Heart right ventricle (tissue), 16 donors: ENCODE results near the gene GRB14. TPM values are rescaled to one million over a fixed set of nuclear protein-coding genes. Genes with fewer than 3 reads are reported as not detected.

Experiments
- ATAC-seq, 8 donors: fragments of 200-7000 bp; cut with Tn5 transposase; one replicate each; pipeline ENCODE4 v1.9.1; 2020; ENCODE audit warnings: mild to moderate bottlenecking in 8 of 8, moderate library complexity in 8 of 8, moderate number of reproducible peaks in 1 of 8
- DNase-seq, 2 donors: peaks; one replicate each; pipeline ENCODE4 v3.0.0-alpha.2; 2020
- H3K27ac ChIP-seq, 10 donors: fragments of 200-600 bp; sonication (generic) in 2 of 10; one replicate each; pipeline versions ENCODE4 v1.5.0 to v1.8.0; 2020 to 2022; ENCODE audit warnings: mild to moderate bottlenecking in 3 of 10
- H3K27me3 ChIP-seq, 7 donors: fragments of 200-600 bp; one replicate each; pipeline ENCODE4 v1.8.0; 2021 to 2022; ENCODE audit warnings: mild to moderate bottlenecking in 2 of 7
- H3K36me3 ChIP-seq, 9 donors: fragments of 200-600 bp; sonication (generic) in 1 of 9; one replicate each; pipeline versions ENCODE4 v1.5.0 to v1.8.0; 2020 to 2022; ENCODE audit warnings: mild to moderate bottlenecking in 2 of 9
- H3K4me1 ChIP-seq, 9 donors: fragments of 200-600 bp; sonication (generic) in 1 of 9; one replicate each; pipeline versions ENCODE4 v1.5.0 to v1.8.0; 2020 to 2022; ENCODE audit warnings: mild to moderate bottlenecking in 4 of 9
- H3K4me3 ChIP-seq, 10 donors: fragments of 200-600 bp; sonication (generic) in 2 of 10; one replicate each; pipeline versions ENCODE4 v1.5.0 to v1.8.0; 2020 to 2022; ENCODE audit warnings: mild to moderate bottlenecking in 7 of 10, moderate library complexity in 2 of 10
- H3K9me3 ChIP-seq, 11 donors: fragments of 200-600 bp in 10 of 11; sonication (generic) in 2 of 11; one replicate each; pipeline versions ENCODE4 v1.5.0 to v1.8.0; 2013 to 2022; ENCODE audit warnings: mild to moderate bottlenecking in 2 of 11, control low read depth in 1 of 11, moderate library complexity in 1 of 11
- CTCF ChIP-seq, 9 donors: fragments of 200-600 bp; sonication (generic) in 2 of 9; IDR thresholded peaks; one replicate each; pipeline versions ENCODE4 v1.5.0 to v1.8.0; 2021 to 2022; ENCODE audit warnings: antibody characterized with exemption in 9 of 9, mild to moderate bottlenecking in 5 of 9, moderate library complexity in 1 of 9
- WGBS, 2 donors: extraction: QIAGEN DNeasy Blood & Tissue Kit; methylation state at CpG; one replicate each; pipeline ENCODE4 v1.1.7; 2013; ENCODE audit warnings: inconsistent platforms in 1 of 2; 5-methylcytosine and 5-hydroxymethylcytosine counted together
- intact Hi-C, 10 donors: fragments of 100-400 bp; cut with DNase I; formaldehyde crosslinking; loops; one replicate each; pipeline versions ENCODE4 v1.11.1 to v1.14.2; 2022
- polyA plus RNA-seq, 2 donors: library from polyadenylated mRNA; stranded (reverse); fragments of 200-250 nt; gene quantifications; one replicate each; pipeline ENCODE4 v1.2.3, GENCODE V29; 2013
- total RNA-seq, 10 donors: library from RNA; stranded (reverse); fragmentation: NEBNext Ultra II Directional in 3 of 10; extraction: Animal tissue kit (Norgen Biotek cat#: 25700) in 3 of 10; gene quantifications; one replicate each; pipeline versions ENCODE4 v1.2.1 to v1.2.4, GENCODE V29; 2021 to 2023
- donor health status: Arrhythmogenic right ventricular cardiomyopathy.
- donor health status: ischemic (EF 13 %, LVEDD 7.1; RV severe dilation, severe dysfunction).
- donor health status: healthy with polysubstance abuse.
- donor health status: DM: no; HTN: yes; CAD: no.
- donor health status: DM: no; HTN: no; CAD: no.
- donor health status: ischemic (EF 25% LVEDD 6.9; RV normal size, moderate dysfunction).
- donor health status: ischemic (EF 25% LVEDD 5.7; RV mildly dilated, moderate dysfunction).
- donor health status: healthy.
- donor health status: DM: yes; HTN: yes; CAD: no.
- donor health status: Ischemic cardiomyopathy.
- donor health status: ischemic (EF 35%, LVEDD 5.7; RV mildly dilated, moderate dysfunction).
- donor health status: nonischemic (EF 11% LVEDD 7.7; RV severe dilation, severe dysfunction).
- donor health status: DM: yes; HTN: yes; CAD: no.
- donor health status: PGD.
- donor health status: ischemic (EF 29% LVEDD 5.4; RV normal size, mild dysfunction).
- donor health status: nonischemic (EF 23%, LVEDD 6.1; RV moderate dilation, normal function).

Gene GRB14
- total and polyA plus RNA-seq, 12 donors, result 3.8 to 112 (median 9.2) TPM

- no peak for DNase-seq
- TF ChIP-seq CTCF (IDR thresholded peaks at IDR 0.05), result no peak
- Histone ChIP-seq H3K36me3 (no peaks in the 10 kb centered on the region), H3K4me1 (peaks cover 0 to 18% (median 10%) of the 10 kb centered on the region in 9 donors), H3K9me3 (no peaks in the 10 kb centered on the region), H3K27ac (peak overlapping the region in 1 of 10 donors; percentile 13), H3K4me3 (no peak overlapping the region), H3K27me3 (no peaks in the 10 kb centered on the region)
- WGBS, 2 donors, result 81 to 82% methylated on average over 4 of the region's 4 CpGs
- ATAC-seq, result no peak
- intact Hi-C loops, result loop anchor here in 7 of 10 donors (2.0 to 10.0 kb wide), 8 partner anchors 36 to 156 kb away; no protein-coding TSS in a partner anchor
Measured at GRCh38 chr2:164561416-164561815, 59.9 kb downstream of the GRB14 start.

- Histone ChIP-seq H3K9me3 (no peaks in the 10 kb centered on the region), H3K36me3 (no peaks in the 10 kb centered on the region), H3K4me3 (peak overlapping the region in 5 of 10 donors; percentile 25 to 38 (median 31)), H3K27me3 (no peaks in the 10 kb centered on the region), H3K4me1 (peaks cover 0 to 18% (median 10%) of the 10 kb centered on the region in 9 donors), H3K27ac (peak overlapping the region in 4 of 10 donors; percentile 12 to 52 (median 38))
- WGBS, 2 donors, result 16 to 20% methylated on average over 2 of the region's 2 CpGs
- ATAC-seq (peak; percentile 77 to 98 (median 94)), DNase-seq (peak in 1 of 2 donors; percentile 16)
- no peak for TF ChIP-seq CTCF (IDR thresholded peaks at IDR 0.05)
- intact Hi-C loops, result loop anchor here in 7 of 10 donors (2.0 to 10.0 kb wide), 8 partner anchors 36 to 156 kb away; no protein-coding TSS in a partner anchor
Measured at GRCh38 chr2:164560902-164561301, 60.4 kb downstream of the GRB14 start.

- Histone ChIP-seq H3K4me3 (peak overlapping the region in 5 of 10 donors; percentile 25 to 38 (median 31)), H3K36me3 (no peaks in the 10 kb centered on the region), H3K4me1 (peaks cover 0 to 18% (median 10%) of the 10 kb centered on the region in 9 donors), H3K27me3 (no peaks in the 10 kb centered on the region), H3K27ac (peak overlapping the region in 4 of 10 donors; percentile 12 to 52 (median 38)), H3K9me3 (no peaks in the 10 kb centered on the region)
- no peak for ATAC-seq
- 32 to 39% methylated on average over 4 of the region's 4 CpGs for WGBS, 2 donors
- intact Hi-C loops, result loop anchor here in 7 of 10 donors (2.0 to 10.0 kb wide), 8 partner anchors 37 to 157 kb away; no protein-coding TSS in a partner anchor
- peak; percentile 45 to 82 (median 73) for TF ChIP-seq CTCF (IDR thresholded peaks at IDR 0.05)
- DNase-seq, result no peak
Measured at GRCh38 chr2:164560181-164560792, 61.0 kb downstream of the GRB14 start.

- DNase-seq (no peak), ATAC-seq (no peak)
- Histone ChIP-seq H3K36me3 (no peaks in the 10 kb centered on the region), H3K4me3 (no peak overlapping the region), H3K4me1 (peaks cover 0 to 24% (median 11%) of the 10 kb centered on the region in 9 donors), H3K27me3 (no peaks in the 10 kb centered on the region), H3K27ac (no peak overlapping the region), H3K9me3 (no peaks in the 10 kb centered on the region)
- 75 to 83% methylated on average over 2 of the region's 2 CpGs for WGBS, 2 donors
- TF ChIP-seq CTCF (IDR thresholded peaks at IDR 0.05), result no peak
- intact Hi-C loops, result loop anchor here in 4 of 10 donors (1.0 to 10.0 kb wide), 3 partner anchors 156 to 161 kb away; no protein-coding TSS in a partner anchor
Measured at GRCh38 chr2:164558450-164558849, 62.8 kb downstream of the GRB14 start.
